Effector CD4-positive, alpha-beta T cell (primary cell): Measurements from ENCODE around the gene UBE2L6.

ENCODE experiments used
- DNase-seq: peaks from one replicate; pipeline ENCODE4 v3.0.0-alpha.2; 2020

UBE2L6 gene

DNA sequence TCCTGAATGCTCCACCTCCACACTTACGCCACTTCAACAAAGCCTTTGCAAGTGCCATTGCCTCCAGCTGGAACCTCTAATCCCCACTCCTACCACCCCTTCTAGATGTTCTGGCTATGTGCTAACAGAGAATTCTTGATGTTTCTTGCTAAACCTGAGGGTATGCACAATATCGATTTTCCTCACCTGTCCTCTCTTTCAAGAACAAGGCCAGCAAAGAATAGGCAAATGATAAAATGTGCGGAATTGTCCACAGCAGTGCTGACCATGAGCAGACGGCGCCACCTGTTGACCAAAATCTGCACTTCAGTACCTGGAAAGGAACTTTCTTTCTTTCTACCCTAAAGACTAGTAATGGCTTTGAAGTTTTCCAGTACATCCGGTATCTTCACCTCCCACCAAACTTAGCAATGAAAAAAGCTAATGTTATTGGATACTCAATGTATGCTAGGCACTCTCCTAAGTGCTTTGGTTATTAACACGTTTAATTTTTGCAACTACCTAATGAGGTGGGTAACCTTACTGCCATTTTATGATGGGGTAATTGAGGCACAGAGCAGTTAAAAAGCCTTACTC, 40.3 kb downstream of the UBE2L6 start:
- peak; percentile 72 for DNase-seq

DNA sequence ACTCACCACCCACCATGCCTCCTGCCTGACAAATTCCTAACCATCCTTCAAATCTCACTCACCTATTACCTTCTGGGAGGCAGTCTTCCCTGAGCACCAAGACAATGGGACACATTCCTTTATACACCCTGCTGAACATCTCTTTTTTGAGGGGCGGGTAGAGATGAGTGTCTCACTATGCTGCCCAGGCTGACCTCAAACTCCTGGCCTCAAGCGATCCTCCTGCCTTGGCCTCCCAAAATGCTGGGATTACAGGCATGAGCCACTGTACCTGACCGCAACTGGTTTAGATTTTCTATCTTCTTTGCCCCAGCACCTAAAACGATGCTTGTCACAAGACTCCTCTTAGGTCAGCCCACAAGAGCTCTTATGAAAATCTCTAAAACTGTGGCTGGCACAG, 44.1 kb downstream of the UBE2L6 start:
- no peak for DNase-seq

DNA sequence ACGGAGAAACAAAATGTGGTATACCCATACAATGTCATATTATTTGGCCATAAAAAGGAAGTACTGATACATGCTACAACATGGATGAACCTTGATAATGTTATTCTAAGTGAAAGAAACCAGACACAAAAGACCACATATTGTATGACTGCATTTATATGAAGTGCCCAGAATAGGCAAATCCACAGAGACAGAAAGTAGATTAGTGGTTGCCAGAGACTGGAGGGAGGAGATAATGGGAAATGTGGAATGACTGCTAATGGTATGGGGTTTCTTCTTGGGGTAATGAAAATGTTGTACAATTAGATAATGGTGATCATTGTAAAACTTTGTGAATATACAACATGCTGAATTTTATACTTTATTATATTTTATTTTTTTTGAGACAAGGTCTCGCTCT, 46.4 kb downstream of the UBE2L6 start:
- no peak for DNase-seq

DNA sequence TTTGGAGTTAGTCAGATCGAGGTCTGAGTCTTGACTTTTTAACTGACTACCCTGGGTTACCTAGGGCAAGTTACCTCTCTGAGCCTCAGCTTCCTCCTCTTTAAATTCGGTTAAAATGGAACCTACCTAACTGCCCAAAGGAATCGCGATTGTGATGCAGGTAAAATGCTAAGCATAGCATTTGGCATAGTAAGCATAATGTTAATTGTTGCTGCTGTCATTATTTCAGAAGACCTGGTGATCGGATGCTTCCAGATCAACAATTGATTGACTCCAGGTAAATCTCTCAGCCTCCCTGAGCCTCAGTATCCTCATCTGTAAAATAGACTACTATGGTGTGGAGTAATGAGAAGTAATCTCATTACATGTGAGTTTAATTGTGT, 51.4 kb downstream of the UBE2L6 start:
- DNase-seq, result no peak

DNA sequence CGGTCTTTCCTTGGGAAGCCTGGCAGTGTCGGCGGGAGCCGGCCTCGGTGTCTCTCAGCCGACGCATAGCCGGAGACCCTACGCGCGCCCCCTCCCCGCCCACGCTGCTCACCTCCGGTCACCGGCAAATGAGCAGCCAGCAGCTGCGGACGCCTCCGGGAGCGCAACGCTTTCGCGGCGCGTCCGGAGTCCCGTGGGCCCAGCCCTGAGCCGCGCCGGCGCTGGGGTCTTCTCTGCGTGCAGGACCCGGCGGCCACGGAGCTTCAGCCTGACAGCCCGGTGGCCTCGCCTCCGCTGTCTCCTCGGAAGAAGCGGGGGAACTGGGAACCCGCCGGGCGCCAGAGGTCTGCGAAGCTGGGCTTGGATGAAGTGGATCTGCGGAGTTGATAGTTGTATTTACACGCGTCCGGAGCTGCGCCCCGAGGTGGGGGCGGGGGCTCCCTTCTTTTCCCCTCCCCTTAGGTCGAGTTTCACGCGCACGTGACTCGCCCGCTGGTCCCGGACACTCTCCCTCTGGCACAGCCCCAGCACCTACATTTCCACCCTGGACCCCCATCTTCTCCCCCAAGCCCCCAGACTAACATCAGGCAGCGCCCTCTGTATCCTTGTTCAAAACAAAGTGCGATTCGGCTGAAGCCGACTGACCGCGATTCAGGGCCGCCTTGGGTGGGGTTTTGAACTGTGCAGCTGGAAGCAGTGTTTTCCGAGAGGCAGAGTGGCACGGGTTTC, 52.0 kb downstream of the UBE2L6 start, which contains the start of gene SLC43A1:
Gene SLC43A1, minus strand, starts transcription at position 371 of the 729 bp plus-strand sequence. CDS start 1,591 bp downstream, outside the sequence.
- DNase-seq, result no peak

DNA sequence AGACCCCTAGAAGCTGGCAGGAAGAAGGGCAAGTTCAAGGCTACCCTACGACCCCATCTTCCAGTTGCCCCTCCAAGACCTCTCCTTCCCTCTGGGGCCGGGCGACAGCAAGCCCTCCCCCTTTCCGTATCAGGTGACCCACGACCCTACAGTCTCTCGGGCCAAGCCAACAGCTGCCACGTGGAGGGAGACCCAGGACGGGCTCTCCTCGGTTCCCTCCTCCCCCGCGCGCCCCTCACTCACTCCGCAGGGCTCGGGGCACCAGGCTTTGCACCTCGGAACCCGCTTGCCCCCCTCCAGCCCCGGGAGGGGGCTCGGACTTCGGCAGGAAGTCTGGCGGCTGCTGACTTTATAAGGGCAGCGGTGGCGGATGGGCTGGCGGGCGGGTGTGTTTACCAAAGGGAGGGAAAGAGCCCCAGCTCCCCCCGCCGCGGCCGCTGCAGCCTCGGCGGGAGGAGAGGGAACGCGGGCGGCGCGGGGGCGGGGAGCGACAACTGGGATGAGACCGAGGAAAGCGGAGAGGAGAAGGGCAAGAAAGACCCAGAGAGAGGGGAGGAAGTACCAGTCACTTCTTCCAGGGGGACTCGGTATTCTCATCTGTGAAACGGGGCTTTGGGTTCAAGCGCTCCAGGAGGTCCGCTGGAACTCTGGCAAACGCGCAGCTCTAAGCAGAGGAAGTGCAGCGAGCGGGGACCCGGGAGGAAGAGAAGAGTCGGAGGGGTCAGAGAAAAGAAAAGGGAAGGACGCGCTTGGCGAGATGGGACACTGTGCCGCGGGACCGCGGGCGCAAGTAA, 52.7 kb downstream of the UBE2L6 start:
- peak; percentile 35 for DNase-seq

DNA sequence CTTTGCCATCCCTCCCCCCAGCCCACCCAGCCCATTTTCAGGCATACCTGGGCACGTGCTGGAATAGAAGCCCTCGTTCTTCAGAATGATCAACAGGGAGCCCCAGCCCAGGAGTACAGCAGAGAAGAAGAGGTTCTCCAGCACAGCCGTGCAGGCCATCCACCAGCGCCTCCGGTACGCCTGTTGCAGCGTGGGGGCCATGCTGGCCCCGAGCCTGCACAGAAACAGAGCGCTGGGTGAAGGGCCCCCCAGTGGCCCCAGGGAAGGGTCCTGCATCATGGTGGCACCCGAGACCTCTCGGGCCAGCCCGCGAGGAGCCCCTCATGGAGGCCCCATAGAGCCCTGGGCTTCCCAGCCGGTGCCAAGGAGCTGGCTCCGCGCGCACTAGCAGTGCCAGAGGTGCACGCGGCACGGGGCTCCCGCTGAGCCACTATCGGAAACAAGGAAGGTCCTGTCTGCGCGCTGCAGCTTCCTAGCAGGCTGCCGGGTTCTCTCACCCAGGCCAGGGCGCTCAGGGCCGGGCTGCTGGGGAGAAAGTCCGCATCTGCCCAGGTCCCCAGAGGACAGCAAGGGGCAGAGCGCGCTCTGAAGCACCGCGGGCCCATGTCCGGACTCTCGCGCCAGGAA, 53.4 kb downstream of the UBE2L6 start:
- DNase-seq, result no peak

DNA sequence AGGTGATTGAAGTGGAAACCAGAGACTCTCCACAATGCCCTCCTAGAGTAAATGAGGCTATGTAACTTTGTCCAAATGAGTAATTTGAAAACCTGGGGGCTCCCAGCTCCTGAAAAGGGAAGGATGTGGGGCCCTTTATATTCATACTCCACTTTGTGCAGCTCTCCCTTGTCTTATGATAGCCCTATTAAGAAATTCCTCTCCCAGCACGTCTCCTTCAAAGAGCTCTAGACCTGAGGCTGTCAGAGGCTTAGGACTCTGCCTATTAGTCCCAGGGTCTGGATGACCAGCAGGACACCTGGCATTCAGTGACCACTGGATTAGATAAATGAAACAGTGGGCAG, 54.0 kb downstream of the UBE2L6 start:
- no peak for DNase-seq

DNA sequence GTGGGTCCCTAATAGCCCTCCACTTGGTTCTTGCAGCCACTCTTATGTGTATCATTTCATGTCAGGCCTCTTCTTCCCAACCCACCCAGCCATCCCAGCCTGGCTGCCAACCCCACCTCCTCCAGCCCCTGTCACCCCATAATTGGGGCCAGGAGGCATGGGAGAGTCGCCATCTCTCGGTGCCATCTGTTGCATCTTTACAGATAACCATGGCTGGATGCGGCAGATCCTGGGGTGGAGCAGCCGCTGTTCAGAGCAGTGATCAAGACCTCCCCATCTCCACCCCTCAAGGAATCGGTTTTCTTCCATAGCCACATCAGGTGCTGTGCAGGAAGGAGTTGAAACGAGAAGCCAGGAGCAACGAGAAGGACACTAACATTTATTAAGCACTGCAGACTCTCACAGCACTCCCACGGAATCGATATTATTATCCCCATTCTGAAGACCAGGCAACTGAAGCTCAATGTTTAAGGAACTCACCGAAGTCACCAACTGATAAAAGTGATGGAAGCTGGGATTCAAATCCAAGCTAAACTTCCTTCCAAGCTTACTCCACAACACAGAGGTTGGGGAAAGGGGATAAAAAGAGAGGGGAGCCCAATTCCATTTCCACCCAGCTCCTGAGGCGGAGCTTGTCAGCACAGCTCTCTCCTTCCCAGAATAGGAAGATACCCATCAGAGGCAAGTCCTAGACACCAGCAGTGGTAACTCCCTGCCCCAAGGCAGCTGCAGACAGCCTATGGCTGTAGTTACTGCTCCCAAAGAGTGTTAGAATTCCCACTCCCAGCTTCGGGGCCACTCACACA, 54.6 kb downstream of the UBE2L6 start:
- no peak for DNase-seq

DNA sequence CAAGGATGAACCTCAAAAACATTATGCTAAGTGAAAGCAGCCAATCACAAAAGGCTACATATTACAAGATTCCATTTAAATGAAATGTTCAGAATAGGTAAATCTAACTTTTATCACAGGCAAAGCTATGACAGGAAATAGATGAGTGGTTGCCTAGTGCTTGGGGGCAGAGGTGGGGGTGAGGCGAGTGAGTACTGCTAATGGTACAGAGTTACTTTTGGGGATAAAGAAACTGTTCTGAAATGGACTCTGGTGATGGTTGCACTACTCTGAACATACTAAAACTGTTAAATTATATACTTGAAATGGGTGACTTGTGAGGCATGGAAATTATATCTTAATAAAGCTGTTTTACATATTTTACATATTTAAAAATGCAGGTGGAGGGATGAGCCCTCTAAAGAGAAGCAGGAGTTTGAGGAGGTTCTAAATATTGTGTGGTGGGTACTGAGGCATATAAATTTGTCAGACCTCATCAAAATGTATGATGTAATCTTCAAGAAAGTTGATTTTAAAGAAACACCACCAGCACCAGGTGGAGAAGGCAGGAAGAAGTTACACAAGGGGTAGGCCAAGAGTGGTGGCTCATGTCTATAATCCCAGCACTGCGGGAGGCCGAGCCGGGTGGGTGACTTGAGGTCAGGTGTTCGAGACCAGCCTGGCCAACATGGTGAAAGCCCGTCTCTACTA, 55.6 kb downstream of the UBE2L6 start:
- no peak for DNase-seq

DNA sequence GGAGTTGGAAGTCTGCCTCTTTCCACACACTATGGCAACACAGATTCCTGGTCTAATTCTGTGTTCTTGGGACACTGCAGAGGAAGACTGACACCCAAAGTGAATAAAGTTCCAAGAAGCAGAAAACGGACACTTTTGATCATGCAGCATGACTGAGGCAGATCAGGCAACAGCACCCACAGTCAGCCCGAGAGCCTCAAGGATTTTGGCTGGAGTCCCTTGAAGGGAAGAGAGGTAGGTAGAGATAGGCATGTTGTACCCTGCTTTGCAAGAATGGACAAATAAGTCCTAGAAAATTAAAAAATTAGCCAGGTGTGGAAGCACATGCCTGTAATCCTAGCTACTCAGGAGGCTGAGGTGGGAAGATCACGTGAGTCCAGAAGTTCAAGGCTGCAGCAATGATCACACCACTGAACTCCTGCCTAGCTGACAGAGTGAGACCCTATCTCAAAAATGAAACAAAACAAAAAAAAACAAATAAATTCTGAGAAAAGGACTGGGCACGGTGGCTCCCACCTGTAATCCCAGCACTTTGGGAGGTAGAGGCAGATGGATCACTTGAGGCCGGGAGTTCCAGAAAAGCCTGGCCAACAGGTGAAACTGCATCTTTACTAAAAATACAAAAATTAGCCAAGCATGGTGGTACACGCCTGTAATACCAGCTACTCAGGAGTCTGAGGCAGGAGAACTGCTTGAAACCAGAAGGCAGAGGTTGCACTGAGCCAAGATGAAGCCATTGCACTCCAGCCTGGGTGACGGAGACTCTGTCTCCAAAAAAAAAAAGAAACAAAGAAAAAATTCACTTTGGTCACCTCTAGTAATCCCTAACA, 58.9 kb downstream of the UBE2L6 start:
- no peak for DNase-seq

DNA sequence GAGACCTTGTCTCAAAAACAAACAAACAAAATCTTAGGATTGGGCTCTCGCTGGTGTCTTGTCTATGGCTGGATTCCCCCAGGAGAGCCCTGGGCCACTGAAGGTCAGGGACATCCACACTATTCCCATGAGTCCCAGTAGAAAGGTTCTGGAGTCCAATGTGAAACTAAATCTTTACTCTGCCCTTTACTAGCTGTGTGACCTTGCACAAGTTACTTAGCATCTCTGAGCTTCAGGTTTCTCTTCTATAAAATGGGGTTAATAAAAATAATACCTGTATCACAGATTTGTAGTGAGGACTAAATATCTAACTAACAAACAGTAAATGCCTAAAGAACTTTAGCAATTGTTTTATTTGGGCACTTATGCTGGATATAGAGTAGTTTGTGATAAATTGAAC, 61.0 kb downstream of the UBE2L6 start:
- no peak for DNase-seq

DNA sequence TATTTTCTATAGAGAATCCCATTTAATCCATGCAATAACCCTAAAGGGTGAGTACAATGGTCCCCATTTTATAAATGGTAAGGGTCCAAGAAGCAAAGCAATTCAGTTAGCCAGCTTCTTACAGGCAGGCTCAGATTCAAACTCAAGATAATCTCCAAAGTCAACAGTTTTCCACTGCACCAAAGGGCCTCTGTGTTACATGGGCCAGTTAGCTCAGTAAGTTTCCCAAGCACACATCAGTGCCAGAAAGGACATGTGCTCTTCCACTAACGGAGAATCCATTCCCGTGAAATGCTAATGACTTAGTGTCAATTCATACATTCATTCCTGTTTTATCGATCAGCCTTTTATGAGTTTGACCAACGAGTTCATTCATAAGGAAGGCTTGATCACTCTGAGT, 63.0 kb downstream of the UBE2L6 start:
- DNase-seq, result no peak

DNA sequence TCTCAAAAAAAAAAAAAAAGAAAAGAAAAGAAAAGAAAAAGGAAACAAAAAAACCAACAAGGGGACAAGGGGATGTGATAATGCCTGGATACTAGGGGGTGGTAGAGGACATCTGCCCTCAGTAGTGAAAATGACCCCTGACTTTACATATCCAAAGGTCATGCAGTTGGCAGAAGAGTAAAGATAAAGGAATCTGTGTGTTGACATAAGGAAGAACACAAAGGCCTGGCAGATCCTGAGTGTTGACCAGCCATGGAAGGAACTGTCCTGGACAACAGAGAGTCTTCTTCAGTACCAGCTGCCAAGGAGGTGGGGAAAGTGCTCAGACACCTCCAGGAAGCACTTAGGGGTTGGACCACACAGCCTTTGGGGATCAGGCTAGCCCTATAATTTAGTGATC, 64.6 kb downstream of the UBE2L6 start:
- DNase-seq, result no peak

DNA sequence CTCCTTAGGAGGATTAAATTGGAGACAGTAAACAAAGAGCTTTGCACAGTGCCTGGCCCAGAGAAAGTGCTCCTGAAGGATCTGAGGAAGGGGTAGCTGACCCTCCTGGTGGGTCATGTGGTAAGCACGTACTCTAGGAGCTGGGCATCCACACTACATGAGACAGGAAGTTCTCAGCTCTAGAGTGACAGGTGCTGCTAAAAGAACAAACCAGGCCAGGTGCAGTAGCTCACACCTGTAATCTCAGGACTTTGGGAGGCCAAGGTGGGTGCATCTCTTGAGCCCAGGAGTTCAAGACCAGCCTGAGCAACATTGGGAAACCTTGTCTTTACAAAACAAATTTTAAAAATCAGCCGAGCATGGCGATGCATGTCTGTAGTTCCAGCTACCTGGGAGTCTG, 65.1 kb downstream of the UBE2L6 start:
- no peak for DNase-seq

DNA sequence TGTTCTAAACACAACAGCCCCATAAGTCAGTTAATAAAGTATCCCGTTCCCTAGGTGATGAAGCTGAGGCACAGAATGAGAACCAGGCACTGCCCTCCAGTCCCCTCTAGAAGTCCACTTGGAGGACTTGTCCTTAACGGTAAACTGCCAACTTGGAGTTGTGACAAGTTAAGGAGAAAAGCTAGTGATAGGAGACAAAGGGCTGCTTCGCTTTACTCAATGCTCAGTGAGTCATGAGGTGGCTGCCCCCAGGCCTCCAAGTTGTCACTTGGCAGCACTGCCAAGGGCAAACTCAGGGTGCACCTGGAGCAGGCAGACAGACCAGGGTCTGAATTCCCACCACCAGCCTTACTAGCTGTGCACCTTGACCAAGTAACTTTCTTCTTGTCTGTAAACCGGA, 65.5 kb downstream of the UBE2L6 start:
- no peak for DNase-seq
